Parathyroid adenoma (tissue), 2 donors: ENCODE results near the gene MCCC2.

Experiments used
- H2AFZ ChIP-seq: fragments of 300-600 bp; sonication (generic); one replicate; pipeline ENCODE4 v1.7.0; 2017; ENCODE audit warnings: antibody characterized with exemption, mild to moderate bottlenecking
- H3K27ac ChIP-seq: fragments of 300-600 bp; sonication (generic); one replicate; pipeline ENCODE4 v1.7.0; 2017
- H3K27me3 ChIP-seq: fragments of 300-600 bp; sonication (generic); one replicate; pipeline ENCODE4 v1.7.0; 2017; ENCODE audit warnings: low read length; ENCODE audit not compliant: control insufficient read depth, insufficient read depth
- H3K36me3 ChIP-seq: fragments of 300-600 bp; sonication (generic); one replicate; pipeline ENCODE4 v1.7.0; 2017; ENCODE audit warnings: low read length; ENCODE audit not compliant: control insufficient read depth, insufficient read depth
- H3K4me1 ChIP-seq: fragments of 300-600 bp; sonication (generic); one replicate; pipeline ENCODE4 v1.7.0; 2017; ENCODE audit warnings: control low read depth
- H3K4me2 ChIP-seq: fragments of 300-600 bp; sonication (generic); one replicate; pipeline ENCODE4 v1.7.0; 2017; ENCODE audit warnings: low read length
- H3K4me3 ChIP-seq: fragments of 300-600 bp; sonication (generic); one replicate; pipeline ENCODE4 v1.7.0; 2017; ENCODE audit warnings: low read depth, low read length
- H3K79me2 ChIP-seq: fragments of 300-600 bp; sonication (generic); one replicate; pipeline ENCODE4 v1.7.0; 2017; ENCODE audit warnings: control low read depth
- H3K9ac ChIP-seq: fragments of 300-600 bp; sonication (generic); one replicate; pipeline ENCODE4 v1.7.0; 2017; ENCODE audit warnings: mild to moderate bottlenecking
- H3K9me3 ChIP-seq: fragments of 300-600 bp; sonication (generic); one replicate; pipeline ENCODE4 v1.7.0; 2017; ENCODE audit warnings: low read length; ENCODE audit not compliant: control insufficient read depth
- TF ChIP-seq, protein P1 (sequence below): fragments of 300-600 bp; sonication (generic); IDR thresholded peaks from one replicate; pipeline ENCODE4 v1.7.0; 2017; ENCODE audit warnings: antibody characterized with exemption, mild to moderate bottlenecking
- donor health status: primary hyperparathyroidism.

The MCCC2 gene

GRCh38 chr5:71651579-71651978, 64.4 kb downstream of the MCCC2 start:
- no peak overlapping the region for H2AFZ ChIP-seq
- no peaks in the 10 kb centered on the region for H3K27me3 ChIP-seq
- no peak overlapping the region for H3K4me2 ChIP-seq
- H3K4me3 ChIP-seq, result no peak overlapping the region
- no peaks in the 10 kb centered on the region for H3K4me1 ChIP-seq
- no peaks in the 10 kb centered on the region for H3K79me2 ChIP-seq
- no peaks in the 10 kb centered on the region for H3K36me3 ChIP-seq
- no peaks in the 10 kb centered on the region for H3K9me3 ChIP-seq
- H3K9ac ChIP-seq, result no peak overlapping the region
- TF ChIP-seq, protein P1, sequence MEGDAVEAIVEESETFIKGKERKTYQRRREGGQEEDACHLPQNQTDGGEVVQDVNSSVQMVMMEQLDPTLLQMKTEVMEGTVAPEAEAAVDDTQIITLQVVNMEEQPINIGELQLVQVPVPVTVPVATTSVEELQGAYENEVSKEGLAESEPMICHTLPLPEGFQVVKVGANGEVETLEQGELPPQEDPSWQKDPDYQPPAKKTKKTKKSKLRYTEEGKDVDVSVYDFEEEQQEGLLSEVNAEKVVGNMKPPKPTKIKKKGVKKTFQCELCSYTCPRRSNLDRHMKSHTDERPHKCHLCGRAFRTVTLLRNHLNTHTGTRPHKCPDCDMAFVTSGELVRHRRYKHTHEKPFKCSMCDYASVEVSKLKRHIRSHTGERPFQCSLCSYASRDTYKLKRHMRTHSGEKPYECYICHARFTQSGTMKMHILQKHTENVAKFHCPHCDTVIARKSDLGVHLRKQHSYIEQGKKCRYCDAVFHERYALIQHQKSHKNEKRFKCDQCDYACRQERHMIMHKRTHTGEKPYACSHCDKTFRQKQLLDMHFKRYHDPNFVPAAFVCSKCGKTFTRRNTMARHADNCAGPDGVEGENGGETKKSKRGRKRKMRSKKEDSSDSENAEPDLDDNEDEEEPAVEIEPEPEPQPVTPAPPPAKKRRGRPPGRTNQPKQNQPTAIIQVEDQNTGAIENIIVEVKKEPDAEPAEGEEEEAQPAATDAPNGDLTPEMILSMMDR, result no peak
- no peak overlapping the region for H3K27ac ChIP-seq

GRCh38 chr5:71652349-71652748, 65.2 kb downstream of the MCCC2 start:
- H2AFZ ChIP-seq, result no peak overlapping the region
- H3K79me2 ChIP-seq, result no peaks in the 10 kb centered on the region
- H3K9me3 ChIP-seq, result no peaks in the 10 kb centered on the region
- no peak overlapping the region for H3K27ac ChIP-seq
- TF ChIP-seq, protein P1, result no peak
- H3K27me3 ChIP-seq, result no peaks in the 10 kb centered on the region
- no peaks in the 10 kb centered on the region for H3K4me1 ChIP-seq
- no peak overlapping the region for H3K4me2 ChIP-seq
- H3K36me3 ChIP-seq, result no peaks in the 10 kb centered on the region
- H3K9ac ChIP-seq, result no peak overlapping the region
- H3K4me3 ChIP-seq, result no peak overlapping the region

DNA sequence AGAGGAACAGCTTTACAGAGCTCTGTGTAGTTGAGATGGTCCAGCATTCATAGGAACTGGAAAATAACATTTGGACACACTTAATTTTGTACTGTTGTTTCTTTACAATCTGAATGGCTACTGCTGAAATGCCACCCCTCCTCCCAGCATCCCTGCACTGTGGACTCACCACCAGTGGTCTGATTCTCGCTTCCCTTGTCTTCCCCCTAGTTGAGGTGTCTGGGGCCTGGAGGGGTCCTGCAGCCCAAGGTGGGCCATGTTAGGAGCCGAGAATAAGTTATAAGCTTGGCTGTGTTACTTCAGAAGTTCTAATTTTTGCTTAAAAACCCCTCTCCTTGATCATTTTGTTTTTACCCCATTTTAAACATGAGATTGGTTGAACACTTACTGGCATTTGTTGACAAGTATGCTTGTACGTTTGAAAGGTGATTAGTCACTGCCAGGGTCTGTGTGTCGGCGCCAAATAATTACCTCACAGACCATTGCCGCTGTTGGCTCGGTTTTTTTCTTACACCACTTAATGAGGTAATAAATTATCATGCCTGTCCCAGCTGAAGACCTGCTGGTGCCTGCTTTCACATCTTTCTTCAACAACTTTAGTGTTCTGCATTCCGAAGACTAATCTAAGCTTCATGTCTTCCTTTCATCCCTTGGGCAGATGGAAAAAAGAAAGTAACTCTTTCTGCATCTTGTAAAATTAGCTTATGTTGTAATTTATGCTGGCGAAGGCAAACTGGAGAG, 65.8 kb downstream of the MCCC2 start:
- H3K9me3 ChIP-seq, result no peaks in the 10 kb centered on the region
- TF ChIP-seq, protein P1, result no peak
- H3K9ac ChIP-seq, result no peak overlapping the region
- no peak overlapping the region for H3K4me3 ChIP-seq
- H3K79me2 ChIP-seq, result no peaks in the 10 kb centered on the region
- H3K4me1 ChIP-seq, result no peaks in the 10 kb centered on the region
- no peak overlapping the region for H3K27ac ChIP-seq
- no peak overlapping the region for H2AFZ ChIP-seq
- no peaks in the 10 kb centered on the region for H3K36me3 ChIP-seq
- no peak overlapping the region for H3K4me2 ChIP-seq
- H3K27me3 ChIP-seq, result no peaks in the 10 kb centered on the region

DNA sequence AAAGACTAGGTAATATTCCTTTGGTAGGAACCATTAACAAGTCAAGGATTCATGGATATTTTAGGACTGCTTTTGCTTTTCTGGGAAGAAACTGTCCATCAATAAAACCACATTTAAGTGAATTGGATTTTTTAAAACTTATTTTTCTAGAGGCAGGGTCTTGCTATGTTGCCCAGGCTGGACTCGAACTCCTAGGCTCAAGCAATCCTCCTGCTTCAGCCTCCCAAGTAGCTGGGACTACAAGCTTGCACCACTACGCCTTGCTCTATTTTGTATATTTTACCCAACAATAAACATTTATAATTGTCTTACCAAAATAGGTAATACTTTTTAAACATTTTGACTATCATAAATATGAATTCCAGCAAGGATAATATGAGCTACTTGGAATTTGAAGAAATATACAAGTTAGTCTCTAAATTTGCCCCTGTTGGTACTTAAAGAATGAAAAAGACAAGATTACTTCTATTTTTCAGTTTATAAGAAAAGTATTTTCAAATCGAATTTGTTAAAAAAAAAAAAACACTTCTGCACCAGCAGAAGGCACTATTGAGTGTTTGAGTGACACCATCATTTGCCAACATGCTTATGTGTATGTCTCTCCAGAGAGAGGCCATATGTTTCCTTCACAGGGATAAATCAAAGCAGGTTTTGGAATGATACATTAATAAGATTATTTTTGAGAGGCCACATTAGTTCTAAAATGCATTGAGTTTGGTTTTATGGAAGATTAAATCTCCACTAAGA, 71.9 kb downstream of the MCCC2 start:
- Histone ChIP-seq H3K36me3 (no peaks in the 10 kb centered on the region), H3K27ac (no peak overlapping the region), H3K4me1 (no peaks in the 10 kb centered on the region), H3K9me3 (no peaks in the 10 kb centered on the region), H2AFZ (no peak overlapping the region), H3K27me3 (no peaks in the 10 kb centered on the region), H3K9ac (no peak overlapping the region), H3K4me2 (no peak overlapping the region), H3K79me2 (no peaks in the 10 kb centered on the region), H3K4me3 (no peak overlapping the region)
- TF ChIP-seq, protein P1, result no peak
